NCI-H748 treated with DMSO at 0.1 percent for 48 hours (cell line): ENCODE data around the gene CDHR5.

Experiments used
- DNase-seq: peaks from one replicate; lab custom pipeline; 2025; lab: John Stamatoyannopoulos, UW

The CDHR5 gene

GRCh38 chr11:567011-567628 is 57.6 kb downstream of the CDHR5 start:
- no peak for DNase-seq
